B cell (primary cell): Measurements from ENCODE around the gene NHSL1. TPM values are rescaled to one million over a fixed set of nuclear protein-coding genes. Genes with fewer than 3 reads are reported as not detected.

Experiments
- ATAC-seq: fragments of 200-7000 bp; cut with Tn5 transposase; one replicate; pipeline ENCODE4 v1.10.0; 2021; ENCODE audit warnings: low read depth, mild to moderate bottlenecking, moderate number of reproducible peaks, moderate library complexity
- CTCF ChIA-PET: fragments of 350-600 bp; sonication (Branson Sonifier 250); formaldehyde crosslinking; loops from one replicate; lab custom pipeline; 2021; ENCODE audit warnings: antibody characterized with exemption, inconsistent platforms; lab: Charles Lee
- POLR2A ChIA-PET: fragments of 350-600 bp; sonication (Branson Sonifier 250); formaldehyde crosslinking; loops from one replicate; lab custom pipeline; 2021; ENCODE audit warnings: antibody characterized with exemption; lab: Charles Lee
- DNase-seq: peaks from one replicate; pipeline ENCODE4 v3.0.0; 2013
- H2AFZ ChIP-seq: 2 replicates; pipeline ENCODE4 v1.6.1; 2012; ENCODE audit warnings: mild to moderate bottlenecking, low read depth, low read length; ENCODE audit not compliant: insufficient read depth, poor library complexity, severe bottlenecking
- H3K27ac ChIP-seq, 2 donors: 1 replicate in 1 of 2; 2 replicates in 1 of 2; pipeline ENCODE4 v1.5.1; 2012 to 2013; ENCODE audit warnings: low read length in 2 of 2, mild to moderate bottlenecking in 2 of 2, moderate library complexity in 1 of 2
- H3K27me3 ChIP-seq, 4 experiments: fragments of 200-600 bp in 1 of 4; sonication (generic) in 1 of 4; replicated peaks in 1 of 4; 1 replicate in 2 of 4; 2 replicates in 2 of 4; pipeline versions ENCODE4 v1.6.1 to v1.7.0; 2013 to 2016; ENCODE audit warnings: low read length in 3 of 4, mild to moderate bottlenecking in 2 of 4, mixed read lengths in 1 of 4, moderate library complexity in 1 of 4; ENCODE audit not compliant: insufficient read depth in 4 of 4, control insufficient read depth in 3 of 4; ENCODE audit errors: control extremely low read depth in 1 of 4
- H3K36me3 ChIP-seq, 2 experiments: replicated peaks in 1 of 2; 1 replicate in 1 of 2; 2 replicates in 1 of 2; pipeline versions ENCODE4 v1.6.1 to v1.7.1; 2013; ENCODE audit warnings: low read length in 1 of 2; ENCODE audit not compliant: insufficient read depth in 2 of 2, control insufficient read depth in 1 of 2; ENCODE audit errors: control extremely low read depth in 1 of 2, extremely low read depth in 1 of 2
- H3K4me1 ChIP-seq, 2 donors: fragments of 200-600 bp in 1 of 2; sonication (generic) in 1 of 2; 1 replicate in 1 of 2; 2 replicates in 1 of 2; pipeline versions ENCODE4 v1.5.1 to v1.6.1; 2013 to 2017; ENCODE audit warnings: low read length in 2 of 2; ENCODE audit not compliant: control insufficient read depth in 2 of 2, insufficient read depth in 2 of 2
- H3K4me2 ChIP-seq: replicated peaks from 2 replicates; pipeline ENCODE3; 2012; ENCODE audit warnings: mild to moderate bottlenecking, low read depth, low read length; ENCODE audit not compliant: poor library complexity, severe bottlenecking
- H3K4me3 ChIP-seq, 5 experiments: fragments of 200-600 bp in 1 of 5; sonication (generic) in 1 of 5; 1 replicate in 3 of 5; 2 replicates in 2 of 5; pipeline versions ENCODE4 v1.5.1 to v1.7.0; 2011 to 2016; ENCODE audit warnings: low read length in 4 of 5, mild to moderate bottlenecking in 4 of 5, low read depth in 2 of 5, control low read depth in 1 of 5, moderate library complexity in 1 of 5; ENCODE audit not compliant: insufficient read depth in 1 of 5; ENCODE audit errors: control extremely low read depth in 1 of 5, extremely low read depth in 1 of 5
- H3K79me2 ChIP-seq: fragments of 200-600 bp; sonication (generic); one replicate; pipeline ENCODE4 v1.6.0; 2016; ENCODE audit warnings: low read length; ENCODE audit not compliant: control insufficient read depth, insufficient read depth
- H3K9ac ChIP-seq: fragments of 200-600 bp; sonication (generic); 2 replicates; pipeline ENCODE4 v1.6.1; 2017; ENCODE audit warnings: mild to moderate bottlenecking, low read length, moderate library complexity
- H3K9me3 ChIP-seq, 3 donors: one replicate each; pipeline versions ENCODE4 v1.6.1 to v1.7.1; 2013; ENCODE audit warnings: low read length in 2 of 3; ENCODE audit not compliant: control insufficient read depth in 2 of 3, insufficient read depth in 1 of 3; ENCODE audit errors: control extremely low read depth in 1 of 3
- H4K20me1 ChIP-seq: 2 replicates; pipeline ENCODE4 v1.6.0; 2012; ENCODE audit warnings: mild to moderate bottlenecking, low read length; ENCODE audit not compliant: insufficient read depth, control insufficient read depth, poor library complexity, severe bottlenecking
- H3K27ac Mint-ChIP-seq: one replicate; pipeline ENCODE4 v1.8.0; 2021; ENCODE audit warnings: mixed read lengths
- H3K27me3 Mint-ChIP-seq: one replicate; pipeline ENCODE4 v1.8.0; 2021; ENCODE audit warnings: mixed read lengths
- H3K4me1 Mint-ChIP-seq: one replicate; pipeline ENCODE4 v1.8.0; 2021; ENCODE audit warnings: mixed read lengths
- H3K4me3 Mint-ChIP-seq: one replicate; pipeline ENCODE4 v1.8.0; 2021; ENCODE audit warnings: mixed read lengths
- H3K9me3 Mint-ChIP-seq: one replicate; pipeline ENCODE4 v1.8.0; 2022; ENCODE audit warnings: mixed read lengths; ENCODE audit not compliant: insufficient read depth
- CTCF ChIP-seq: fragments of 200-600 bp; IDR thresholded peaks from one replicate; pipeline ENCODE4 v1.8.0; 2022; ENCODE audit warnings: antibody characterized with exemption, mild to moderate bottlenecking
- EZH2 ChIP-seq: IDR thresholded peaks from 2 replicates; pipeline ENCODE4 v1.6.1; 2012; ENCODE audit warnings: borderline replicate concordance, low read depth, mild to moderate bottlenecking, moderate library complexity, low read length; ENCODE audit not compliant: insufficient read depth, poor library complexity, severe bottlenecking
- WGBS: methylation state at CpG from one replicate; pipeline ENCODE4 v1.1.5; 2013; ENCODE audit warnings: missing lambda C conversion rate; ENCODE audit not compliant: insufficient coverage; 5-methylcytosine and 5-hydroxymethylcytosine counted together
- intact Hi-C: fragments of 100-400 bp; cut with micrococcal nuclease; formaldehyde crosslinking; loops from one replicate; pipeline ENCODE4 v1.10.0; 2022
- polyA plus RNA-seq: library from polyadenylated mRNA; depleted of rRNA; stranded (reverse); fragments of >200 nt; gene quantifications from 2 replicates; pipeline ENCODE4 v1.2.3, GENCODE V29; 2012
- total RNA-seq, 2 donors: library from RNA; stranded (reverse); fragments of 120-200 nt in 1 of 2; gene quantifications; 1 replicate in 1 of 2; 2 replicates in 1 of 2; pipeline versions ENCODE4 v1.2.3 to v1.2.4, GENCODE V29; 2013 to 2022

Gene NHSL1
- total and polyA plus RNA-seq, 2 donors (not counting 1 experiment from before 2014, with no cell fraction given) = 0.04 to 0.10 TPM

- no peak overlapping the region for H2AFZ ChIP-seq
- H3K4me2 ChIP-seq = no peak overlapping the region
- TF ChIP-seq EZH2 (no peak), CTCF (no peak)
- Mint-ChIP-seq H3K27me3 (peaks cover 15% of the 10 kb centered on the region), H3K4me1 (no peaks in the 10 kb centered on the region), H3K27ac (no peak overlapping the region), H3K9me3 (no peaks in the 10 kb centered on the region), H3K4me3 (no peak overlapping the region)
- H4K20me1 ChIP-seq = no peaks in the 10 kb centered on the region
- no peaks in the 10 kb centered on the region for H3K79me2 ChIP-seq
- H3K9me3 ChIP-seq = peaks cover 0 to under 1% (median 0%) of the 10 kb centered on the region in 3 donors
- ATAC-seq = no peak
- H3K36me3 ChIP-seq = no peaks in the 10 kb centered on the region
- WGBS = 83% methylated on average over 6 of the region's 8 CpGs
- DNase-seq = no peak
- ChIA-PET POLR2A (no interaction called here), CTCF (interaction anchor here (1.4 to 1.7 kb wide), 2 partner anchors 85 to 397 kb away, joined by 4 to 8 read pairs; no protein-coding TSS in a partner anchor)
- intact Hi-C loops = no loop called here
- no peak overlapping the region for H3K9ac ChIP-seq
- no peaks in the 10 kb centered on the region for H3K4me1 ChIP-seq
- no peaks in the 10 kb centered on the region for H3K27me3 ChIP-seq
- no peak overlapping the region for H3K27ac ChIP-seq
- H3K4me3 ChIP-seq = no peak overlapping the region
These were observed 13.3 kb upstream of the NHSL1 start for GRCh38 chr6:138512609-138513008.

GRCh38 chr6:138510093-138510492 is 10.8 kb upstream of the NHSL1 start:
- Mint-ChIP-seq H3K4me1 (no peaks in the 10 kb centered on the region), H3K9me3 (no peaks in the 10 kb centered on the region), H3K27ac (no peak overlapping the region), H3K27me3 (peaks cover 18% of the 10 kb centered on the region), H3K4me3 (no peak overlapping the region)
- Histone ChIP-seq H3K4me2 (no peak overlapping the region), H3K27ac (no peak overlapping the region), H3K27me3 (no peaks in the 10 kb centered on the region), H3K36me3 (no peaks in the 10 kb centered on the region), H3K4me1 (no peaks in the 10 kb centered on the region), H2AFZ (no peak overlapping the region), H3K4me3 (no peak overlapping the region), H4K20me1 (no peaks in the 10 kb centered on the region), H3K9ac (no peak overlapping the region), H3K9me3 (no peaks in the 10 kb centered on the region), H3K79me2 (no peaks in the 10 kb centered on the region)
- TF ChIP-seq CTCF (no peak), EZH2 (no peak)
- ChIA-PET POLR2A (no interaction called here), CTCF (interaction anchor here (0.5 to 5.0 kb wide), 8 partner anchors 10 to 401 kb away, joined by 3 to 92 read pairs (median 6); partner anchors contain the start of genes HEBP2 and NHSL1)
- ATAC-seq = no peak
- WGBS = 77% methylated on average over 2 of the region's 3 CpGs
- DNase-seq = no peak
- intact Hi-C loops = no loop called here
